Ramos (cell line): ENCODE measurements around the gene CREBRF.
"Not testable (repeated sequence)": the region's sequence is repeated elsewhere in the genome, so short reads cannot be mapped to it uniquely, and the experiment has no call there.

ENCODE experiments used
- in situ Hi-C: fragments of 300-500 bp; cut with MboI; formaldehyde crosslinking; loops from one replicate; pipeline ENCODE4 v1.14.3; 2022; ENCODE audit warnings: low sequenced_read_pairs; ENCODE audit not compliant: unreplicated experiment

Gene CREBRF

GRCh38 chr5:173033923-173034322, 22.2 kb upstream of the CREBRF start:
- in situ Hi-C loops, result no loop called here

DNA sequence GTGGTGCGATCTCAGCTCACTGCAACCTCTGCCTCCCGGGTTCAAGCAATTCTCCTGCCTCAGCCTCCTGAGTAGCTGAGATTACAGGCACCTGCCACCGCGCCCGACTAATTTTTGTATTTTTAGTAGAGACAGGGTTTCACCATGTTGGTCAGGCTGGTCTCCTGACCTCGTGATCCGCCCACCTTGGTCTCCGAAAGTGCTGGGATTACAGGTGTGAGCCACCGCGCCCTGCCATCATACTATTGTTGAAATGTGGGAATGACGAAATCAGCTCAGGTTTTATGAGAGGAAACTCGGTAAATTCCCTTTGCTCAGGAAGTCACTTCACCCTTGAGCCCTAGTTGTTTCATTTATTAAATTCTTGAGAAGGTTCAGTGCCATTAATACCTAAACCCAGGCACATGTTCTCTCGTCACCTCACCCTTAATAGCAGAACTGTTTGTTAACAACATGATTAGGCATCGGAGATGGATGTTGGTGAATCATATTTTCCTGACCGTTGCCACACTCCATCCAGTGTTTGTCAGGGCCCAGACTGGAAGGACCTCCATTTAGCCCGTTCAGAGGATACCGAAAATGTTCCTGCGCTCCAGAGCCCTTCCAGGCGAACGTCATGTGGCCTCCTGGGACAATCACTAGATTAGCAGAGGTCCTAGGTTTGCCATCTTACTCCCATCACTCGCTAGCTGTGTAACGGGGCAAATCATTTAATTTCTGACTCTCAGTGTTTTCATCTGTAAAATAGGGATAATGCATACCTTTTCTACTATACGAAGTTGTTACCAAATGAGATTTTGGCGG, 20.0 kb upstream of the CREBRF start:
- in situ Hi-C loops, result no loop called here

DNA sequence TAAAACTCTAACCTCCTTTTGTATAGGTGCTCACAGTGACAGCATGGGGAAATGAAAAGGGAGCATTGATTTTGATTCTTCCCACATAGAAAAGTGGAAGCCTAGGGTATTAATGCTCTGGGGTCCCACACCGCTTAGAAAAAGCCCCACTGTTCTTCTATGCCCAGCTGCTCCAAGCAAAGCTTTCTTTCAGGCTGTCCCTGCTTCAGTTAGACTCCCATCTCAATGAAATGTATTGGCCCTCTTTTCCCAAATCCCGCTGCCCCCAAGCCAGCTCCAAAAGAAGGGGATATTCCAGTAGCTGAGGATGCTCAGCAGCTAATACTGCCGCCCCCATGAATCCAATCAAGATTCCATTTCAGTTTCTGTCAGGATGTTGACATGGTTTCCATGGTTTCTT, 17.0 kb upstream of the CREBRF start:
- in situ Hi-C loops, result no loop called here

DNA sequence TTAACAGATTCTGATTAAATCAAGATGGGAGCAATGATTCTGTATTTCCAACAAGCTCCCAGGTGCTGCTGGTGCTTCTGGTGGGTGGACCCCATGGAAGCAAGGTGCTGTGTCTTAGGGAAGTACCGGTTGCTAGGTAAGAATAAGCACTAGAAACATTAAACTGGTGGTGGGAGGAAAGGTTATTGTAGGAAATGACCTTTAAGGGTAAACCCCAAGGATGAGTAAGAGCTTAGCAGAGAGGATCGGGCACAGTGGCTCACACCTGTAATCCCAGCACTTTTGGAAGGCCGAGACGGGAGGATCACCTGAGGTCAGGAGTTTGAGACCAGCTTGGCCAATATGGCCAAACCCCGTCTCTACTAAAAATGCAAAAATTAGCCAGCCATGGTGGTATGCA, 16.2 kb upstream of the CREBRF start:
- in situ Hi-C loops, result no loop called here

DNA sequence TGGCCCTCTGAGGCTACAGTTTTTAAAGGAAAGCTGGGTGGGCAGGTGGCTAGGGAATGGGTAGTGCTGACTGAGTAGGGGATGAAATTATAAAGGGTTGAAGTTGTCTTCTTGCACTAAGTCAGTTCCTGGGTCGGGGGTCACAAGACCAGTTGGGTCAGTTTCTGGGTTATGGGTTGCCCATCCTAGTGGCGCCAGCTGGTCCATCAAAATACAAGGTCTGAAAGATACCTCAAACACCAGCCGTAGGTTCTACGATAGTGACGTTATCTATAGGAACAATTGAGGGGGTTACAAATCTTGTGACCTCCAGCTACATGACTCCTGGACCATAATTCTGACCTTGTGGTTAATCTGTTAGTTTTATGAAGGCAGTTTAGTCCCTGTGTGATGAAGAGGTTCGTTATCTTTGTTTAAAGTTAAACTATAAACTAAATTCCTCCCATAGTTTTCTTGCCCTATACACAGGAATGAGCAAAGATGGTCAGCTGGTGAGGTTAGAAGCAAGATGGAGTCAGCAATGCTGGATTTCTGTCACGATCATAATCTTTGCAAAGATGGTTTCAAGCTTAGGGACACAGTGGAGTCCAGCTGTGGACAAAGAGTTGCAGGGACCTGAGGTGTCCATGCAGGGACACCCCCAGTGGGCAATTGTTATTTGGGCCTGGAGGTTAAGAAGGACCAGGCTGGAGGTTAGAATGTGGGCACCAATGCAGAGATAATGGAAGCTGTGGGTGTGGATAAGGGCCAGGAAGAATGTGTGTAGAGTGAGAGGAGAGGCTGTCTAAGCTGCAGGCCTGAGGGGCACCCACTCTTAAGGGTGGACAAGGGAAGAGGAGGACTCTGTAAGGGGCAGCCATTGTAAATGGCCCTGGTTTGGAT, 14.0 kb upstream of the CREBRF start:
- in situ Hi-C loops, result no loop called here

DNA sequence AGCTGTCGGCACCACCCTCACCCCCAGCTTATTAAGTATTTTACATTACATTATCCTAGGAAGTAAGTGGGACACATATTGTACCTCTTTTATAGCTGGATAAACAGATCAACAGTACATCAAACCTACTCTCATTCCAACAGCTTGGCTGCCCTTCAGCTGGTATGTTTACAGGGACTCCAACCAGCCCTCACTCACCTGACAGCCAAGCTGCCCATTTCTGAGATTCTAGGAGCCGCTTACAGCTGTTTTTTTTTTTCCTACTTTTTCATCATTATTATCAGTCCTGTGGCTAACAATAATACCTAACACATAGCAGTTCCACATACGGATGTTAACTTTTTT, 13.4 kb upstream of the CREBRF start:
- in situ Hi-C loops, result no loop called here

- in situ Hi-C loops, result no loop called here
Measured at GRCh38 chr5:173045474-173045873, 10.7 kb upstream of the CREBRF start.

GRCh38 chr5:173047096-173047837, 8.9 kb upstream of the CREBRF start:
- in situ Hi-C loops, result not testable (repeated sequence)

DNA sequence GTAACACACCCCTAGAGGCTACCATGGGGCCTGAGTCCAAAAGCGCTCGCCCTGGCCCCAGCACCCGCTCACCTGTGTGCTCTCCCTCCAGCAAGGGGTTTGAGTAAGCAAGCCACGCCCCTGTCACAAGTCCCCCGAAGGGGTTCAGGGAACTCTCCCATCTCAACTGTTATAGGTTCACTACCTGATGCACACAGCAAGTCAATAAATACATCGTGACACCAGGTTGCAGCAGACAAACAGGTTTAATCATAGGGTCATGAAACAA, 8.4 kb upstream of the CREBRF start:
- in situ Hi-C loops, result no loop called here

DNA sequence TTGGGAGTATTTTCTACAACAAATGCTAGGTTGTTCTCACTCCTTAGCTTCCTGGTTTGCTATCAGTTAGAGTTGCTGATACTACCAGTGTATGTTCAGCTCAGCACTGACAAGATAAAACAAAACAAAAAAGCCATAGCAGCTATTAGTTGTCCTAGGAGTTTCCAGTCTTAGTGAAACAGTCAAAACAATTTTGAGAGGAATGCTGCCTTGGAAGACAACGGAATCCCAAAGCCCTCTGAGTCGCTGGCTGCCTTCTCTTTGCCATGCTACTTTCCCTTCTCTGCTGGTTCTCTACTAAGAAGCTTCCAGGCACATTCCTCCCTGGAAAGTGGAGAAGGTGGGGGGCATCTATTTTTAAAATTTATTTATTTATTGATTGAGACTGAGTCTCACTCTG, 5.4 kb upstream of the CREBRF start:
- in situ Hi-C loops, result no loop called here

DNA sequence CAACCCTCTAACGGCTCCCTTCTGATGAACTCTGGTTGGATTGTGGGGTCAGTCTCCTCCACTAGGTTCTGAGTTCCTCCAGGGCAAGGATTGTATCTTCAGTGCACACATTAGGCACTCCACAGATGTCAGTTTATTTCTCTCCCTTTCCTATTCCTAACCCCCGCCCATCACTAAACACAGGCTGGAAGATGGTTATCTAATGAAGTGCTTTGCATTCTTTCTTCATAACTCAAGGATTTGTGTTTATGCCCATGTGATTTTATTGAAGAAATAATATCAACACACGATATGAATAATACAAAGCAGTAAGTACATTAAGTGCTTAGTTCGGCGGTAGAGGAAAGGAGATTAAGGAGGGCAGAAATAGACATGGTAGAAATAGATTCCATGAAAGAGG, 4.4 kb upstream of the CREBRF start:
- in situ Hi-C loops, result no loop called here

GRCh38 chr5:173053041-173053440, 3.1 kb upstream of the CREBRF start:
- in situ Hi-C loops, result no loop called here

GRCh38 chr5:173055042-173055721, 970 bp upstream of the CREBRF start:
- in situ Hi-C loops, result no loop called here

DNA sequence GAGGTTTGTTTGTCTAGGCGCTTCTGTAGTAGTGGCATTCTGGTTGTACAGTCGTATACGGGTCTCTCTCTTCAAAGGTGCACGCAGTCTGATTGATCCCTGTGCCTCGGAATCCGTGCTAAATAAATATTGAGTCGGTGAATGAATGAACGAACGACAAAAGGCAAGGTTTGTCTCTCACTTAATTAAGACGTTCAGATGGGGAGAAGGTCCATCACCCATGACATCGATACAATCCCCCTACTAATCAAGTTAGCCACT, 500 bp upstream of the CREBRF start:
- in situ Hi-C loops, result no loop called here

GRCh38 chr5:173056783-173057061, 570 bp downstream of the CREBRF start:
- in situ Hi-C loops, result no loop called here

GRCh38 chr5:173057062-173057924, 1.1 kb downstream of the CREBRF start:
- in situ Hi-C loops, result no loop called here

- in situ Hi-C loops, result no loop called here
Measured at GRCh38 chr5:173062141-173062540, 6.0 kb downstream of the CREBRF start.

DNA sequence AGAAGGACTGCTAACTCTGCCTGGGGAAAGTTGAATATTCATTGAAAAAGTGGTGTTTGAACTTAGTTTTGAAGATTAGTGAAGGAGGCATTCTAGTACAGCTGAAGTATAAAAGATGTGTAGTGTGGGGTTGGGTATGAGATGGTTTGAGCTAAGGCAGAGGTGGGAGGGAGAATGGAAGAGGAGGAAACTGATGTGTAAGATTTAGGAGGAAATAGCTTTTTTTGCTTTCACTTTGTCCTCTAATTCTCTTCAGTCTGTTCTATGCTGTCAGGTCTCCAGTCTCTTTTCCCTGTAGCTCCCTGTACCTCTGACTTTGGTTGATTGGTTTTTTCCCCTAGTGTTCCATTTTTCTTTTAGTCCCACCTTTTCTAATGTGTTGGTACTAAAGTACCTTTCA, 9.0 kb downstream of the CREBRF start:
- in situ Hi-C loops, result no loop called here

- in situ Hi-C loops, result no loop called here
Measured at GRCh38 chr5:173069671-173070070, 13.5 kb downstream of the CREBRF start.

GRCh38 chr5:173075137-173075843, 19.1 kb downstream of the CREBRF start:
- in situ Hi-C loops, result no loop called here
